RWPE2 (cell line): ENCODE data around the gene RELN.

Experiments
- ATAC-seq: fragments of 200-7000 bp; cut with Tn5 transposase; 3 replicates; pipeline ENCODE4 v1.9.1; 2021; ENCODE audit warnings: low read depth
- DNase-seq: peaks from one replicate; pipeline ENCODE4 v3.0.0-alpha.2; 2020; ENCODE audit warnings: low spot score
- H3K27ac ChIP-seq: fragments of 450-650 bp; 2 replicates; pipeline ENCODE4 v1.5.1; 2017; ENCODE audit warnings: mild to moderate bottlenecking; ENCODE audit not compliant: poor library complexity, severe bottlenecking
- H3K27me3 ChIP-seq: fragments of 250-450 bp; sonication (Bioruptor Pico); 2 replicates; pipeline ENCODE4 v1.5.1; 2021; ENCODE audit warnings: mild to moderate bottlenecking, moderate library complexity; ENCODE audit not compliant: insufficient read depth, poor library complexity, severe bottlenecking
- H3K36me3 ChIP-seq: fragments of 250-450 bp; sonication (Bioruptor Pico); 2 replicates; pipeline ENCODE4 v1.5.1; 2020; ENCODE audit warnings: low read depth, mild to moderate bottlenecking, moderate library complexity
- H3K4me1 ChIP-seq: fragments of 250-450 bp; sonication (Bioruptor Pico); 2 replicates; pipeline ENCODE4 v1.5.1; 2021; ENCODE audit warnings: mild to moderate bottlenecking, moderate library complexity; ENCODE audit not compliant: insufficient read depth, poor library complexity, severe bottlenecking
- H3K4me3 ChIP-seq: fragments of 250-450 bp; sonication (Bioruptor Pico); 2 replicates; pipeline ENCODE4 v1.5.1; 2021; ENCODE audit warnings: mild to moderate bottlenecking, moderate library complexity; ENCODE audit not compliant: severe bottlenecking
- H3K9me3 ChIP-seq: fragments of 250-450 bp; sonication (Bioruptor Pico); 2 replicates; pipeline ENCODE4 v1.5.1; 2021; ENCODE audit warnings: mild to moderate bottlenecking, moderate library complexity; ENCODE audit not compliant: severe bottlenecking
- TF ChIP-seq, protein P1 (sequence below): fragments of 450-650 bp; IDR thresholded peaks from one replicate; pipeline ENCODE4 v1.5.1; 2017; ENCODE audit warnings: mild to moderate bottlenecking, moderate library complexity; ENCODE audit not compliant: poor library complexity, severe bottlenecking

The RELN gene

DNA sequence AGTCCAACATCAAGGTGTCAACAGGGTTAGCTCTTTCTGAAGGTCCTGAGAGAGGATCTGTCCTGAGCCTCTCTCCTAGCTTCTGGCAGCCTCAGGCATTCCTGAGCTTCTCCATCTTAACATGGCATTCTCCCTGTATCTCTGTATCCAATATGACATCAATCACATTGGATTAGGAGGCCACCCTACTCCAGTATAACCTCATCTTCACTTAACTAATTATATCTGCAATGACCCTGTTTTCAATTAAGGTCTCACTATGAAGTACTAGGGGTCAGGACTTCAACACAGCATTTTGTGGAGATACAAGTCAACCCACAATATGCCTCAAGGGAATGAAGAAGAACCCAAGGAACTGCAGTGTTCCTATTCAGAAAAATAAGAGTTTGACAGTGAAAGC lies 133.8 kb downstream of the RELN start:
- TF ChIP-seq, protein P1, sequence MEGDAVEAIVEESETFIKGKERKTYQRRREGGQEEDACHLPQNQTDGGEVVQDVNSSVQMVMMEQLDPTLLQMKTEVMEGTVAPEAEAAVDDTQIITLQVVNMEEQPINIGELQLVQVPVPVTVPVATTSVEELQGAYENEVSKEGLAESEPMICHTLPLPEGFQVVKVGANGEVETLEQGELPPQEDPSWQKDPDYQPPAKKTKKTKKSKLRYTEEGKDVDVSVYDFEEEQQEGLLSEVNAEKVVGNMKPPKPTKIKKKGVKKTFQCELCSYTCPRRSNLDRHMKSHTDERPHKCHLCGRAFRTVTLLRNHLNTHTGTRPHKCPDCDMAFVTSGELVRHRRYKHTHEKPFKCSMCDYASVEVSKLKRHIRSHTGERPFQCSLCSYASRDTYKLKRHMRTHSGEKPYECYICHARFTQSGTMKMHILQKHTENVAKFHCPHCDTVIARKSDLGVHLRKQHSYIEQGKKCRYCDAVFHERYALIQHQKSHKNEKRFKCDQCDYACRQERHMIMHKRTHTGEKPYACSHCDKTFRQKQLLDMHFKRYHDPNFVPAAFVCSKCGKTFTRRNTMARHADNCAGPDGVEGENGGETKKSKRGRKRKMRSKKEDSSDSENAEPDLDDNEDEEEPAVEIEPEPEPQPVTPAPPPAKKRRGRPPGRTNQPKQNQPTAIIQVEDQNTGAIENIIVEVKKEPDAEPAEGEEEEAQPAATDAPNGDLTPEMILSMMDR, result no peak
- H3K4me1 ChIP-seq, result no peaks in the 10 kb centered on the region
- no peak overlapping the region for H3K27ac ChIP-seq
- no peak for ATAC-seq
- no peaks in the 10 kb centered on the region for H3K36me3 ChIP-seq
- H3K9me3 ChIP-seq, result no peaks in the 10 kb centered on the region
- no peaks in the 10 kb centered on the region for H3K27me3 ChIP-seq
- no peak overlapping the region for H3K4me3 ChIP-seq
- DNase-seq, result no peak

GRCh38 chr7:103854611-103855010 lies 134.8 kb downstream of the RELN start:
- no peak for DNase-seq

GRCh38 chr7:103851357-103851756 lies 138.1 kb downstream of the RELN start:
- no peak overlapping the region for H3K27ac ChIP-seq
- H3K4me3 ChIP-seq, result no peak overlapping the region
- H3K9me3 ChIP-seq, result peaks cover 2% of the 10 kb centered on the region
- H3K36me3 ChIP-seq, result no peaks in the 10 kb centered on the region
- DNase-seq (no peak), ATAC-seq (no peak)
- TF ChIP-seq, protein P1, result no peak
- no peaks in the 10 kb centered on the region for H3K4me1 ChIP-seq
- H3K27me3 ChIP-seq, result no peaks in the 10 kb centered on the region

More at GRCh38 chr7:103854611-103855010, 134.8 kb downstream of the RELN start:
- no peak overlapping the region for H3K4me3 ChIP-seq
- no peaks in the 10 kb centered on the region for H3K27me3 ChIP-seq
- H3K4me1 ChIP-seq, result no peaks in the 10 kb centered on the region
- TF ChIP-seq, protein P1, result no peak
- no peak for ATAC-seq
- H3K36me3 ChIP-seq, result no peaks in the 10 kb centered on the region
- peaks cover 2% of the 10 kb centered on the region for H3K9me3 ChIP-seq
- H3K27ac ChIP-seq, result no peak overlapping the region

- ATAC-seq (no peak), DNase-seq (no peak)
- TF ChIP-seq, protein P1, result no peak
- Histone ChIP-seq H3K36me3 (no peaks in the 10 kb centered on the region), H3K9me3 (no peaks in the 10 kb centered on the region), H3K27ac (no peak overlapping the region), H3K4me3 (no peak overlapping the region), H3K27me3 (peaks cover 6% of the 10 kb centered on the region), H3K4me1 (no peaks in the 10 kb centered on the region)
These were observed 145.6 kb downstream of the RELN start for GRCh38 chr7:103843689-103844480.

- H3K4me3 ChIP-seq, result no peak overlapping the region
- H3K27ac ChIP-seq, result no peak overlapping the region
- no peak for ATAC-seq
- TF ChIP-seq, protein P1, result no peak
- no peaks in the 10 kb centered on the region for H3K9me3 ChIP-seq
- DNase-seq, result no peak
- no peaks in the 10 kb centered on the region for H3K36me3 ChIP-seq
- H3K27me3 ChIP-seq, result peaks cover 30% of the 10 kb centered on the region
- no peaks in the 10 kb centered on the region for H3K4me1 ChIP-seq
These were observed 156.1 kb downstream of the RELN start for GRCh38 chr7:103833401-103833800.
